ENCODE measurements around the gene RCOR2.

DNA sequence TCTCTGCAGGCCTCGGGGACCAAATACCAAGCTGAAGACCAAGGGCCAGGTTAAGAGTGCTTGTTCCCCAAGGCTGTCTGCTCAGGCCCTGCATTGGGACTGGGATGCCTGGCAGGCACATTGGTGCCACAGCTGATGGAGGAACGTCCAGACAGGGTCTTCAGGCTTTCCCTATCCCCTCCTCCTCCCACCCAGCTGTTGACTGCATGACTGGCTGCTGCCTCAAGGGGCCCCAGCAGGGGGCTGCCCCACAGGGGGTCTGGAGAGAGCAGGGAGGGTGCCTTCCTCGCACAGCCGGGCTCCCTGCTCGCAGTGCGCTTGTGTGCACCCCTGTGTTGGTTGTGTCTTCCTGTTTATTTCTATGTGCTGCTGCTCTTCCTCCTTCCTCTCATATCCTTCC lies 9.9 kb downstream of the RCOR2 start:
- TF ChIP-seq CTCF (IDR thresholded peaks at IDR 0.05), result no peak
- no peak for TF ChIP-seq EZH2 (IDR thresholded peaks at IDR 0.05)
- no peak for TF ChIP-seq EZH2phosphoT487 (IDR thresholded peaks at IDR 0.05)

All from neural progenitor cell (in vitro differentiated cells).